H1 (cell line): ENCODE results near the gene NNMT. TPM values are rescaled to one million over a fixed set of nuclear protein-coding genes. Genes with fewer than 3 reads are reported as not detected.
A peak's percentile ranks its signal among the peaks of the same experiment; 100 is the strongest.

Experiments used
- CTCF ChIA-PET: fragments of 300-600 bp; sonication (Branson Sonifier 250); formaldehyde crosslinking; loops from one replicate; lab custom pipeline; 2021; ENCODE audit not compliant: partially characterized antibody; lab: Charles Lee
- POLR2A ChIA-PET: fragments of 300-600 bp; sonication (Branson Sonifier 250); formaldehyde crosslinking; loops from one replicate; lab custom pipeline; 2021; ENCODE audit warnings: inconsistent platforms; ENCODE audit not compliant: partially characterized antibody; lab: Charles Lee
- DNase-seq, 2 experiments: peaks; one replicate each; pipeline versions ENCODE4 v3.0.0 to v3.0.0-alpha.2; 2010 to 2022; ENCODE audit warnings: low spot score in 2 of 2, low read depth in 1 of 2, mixed read lengths in 1 of 2
- FAIRE-seq: peaks from 2 replicates; lab custom pipeline; 2011; peaks lifted over from hg19 to GRCh38; lab: Jason Lieb, UNC
- H2AFZ ChIP-seq: 2 replicates; pipeline ENCODE4 v1.8.1; 2012; ENCODE audit warnings: low read length, inconsistent platforms
- H2AK5ac ChIP-seq: 2 replicates; pipeline ENCODE4 v1.6.1; 2013; ENCODE audit warnings: low read depth, low read length
- H2BK120ac ChIP-seq: replicated peaks from 2 replicates; pipeline ENCODE3; 2013; ENCODE audit warnings: low read depth, low read length, inconsistent platforms
- H2BK12ac ChIP-seq: 2 replicates; pipeline ENCODE4 v1.6.1; 2013; ENCODE audit warnings: low read depth, low read length
- H2BK15ac ChIP-seq: 2 replicates; pipeline ENCODE4 v1.6.1; 2013; ENCODE audit warnings: low read length
- H2BK20ac ChIP-seq: 2 replicates; pipeline ENCODE4 v1.6.1; 2013; ENCODE audit warnings: low read length
- H2BK5ac ChIP-seq: 2 replicates; pipeline ENCODE4 v1.6.1; 2013; ENCODE audit warnings: low read depth, low read length
- H3K14ac ChIP-seq: 2 replicates; pipeline ENCODE4 v1.6.1; 2013; ENCODE audit warnings: inconsistent platforms; ENCODE audit not compliant: insufficient read length
- H3K18ac ChIP-seq: 2 replicates; pipeline ENCODE4 v1.6.1; 2013; ENCODE audit warnings: low read length; ENCODE audit errors: extremely low read depth
- H3K23ac ChIP-seq: 2 replicates; pipeline ENCODE4 v1.6.1; 2013; ENCODE audit warnings: inconsistent platforms; ENCODE audit not compliant: insufficient read length
- H3K23me2 ChIP-seq: 2 replicates; pipeline ENCODE4 v1.6.1; 2013; ENCODE audit warnings: low read depth, low read length
- H3K27ac ChIP-seq: 2 replicates; pipeline ENCODE4 v1.6.1; 2011; ENCODE audit warnings: low read depth, low read length, inconsistent platforms
- H3K27me3 ChIP-seq, 4 experiments: replicated peaks in 1 of 4; 1 replicate in 1 of 4; 2 replicates in 3 of 4; pipeline versions ENCODE4 v1.6.1 to v1.8.1; 2011 to 2013; ENCODE audit warnings: low read length in 3 of 4, mild to moderate bottlenecking in 3 of 4, inconsistent platforms in 2 of 4, mixed read lengths in 2 of 4, moderate library complexity in 1 of 4; ENCODE audit not compliant: control insufficient read depth in 3 of 4, insufficient read depth in 3 of 4; ENCODE audit errors: extremely low read depth in 1 of 4
- H3K36me3 ChIP-seq, 4 experiments: 2 replicates each; pipeline versions ENCODE4 v1.6.1 to v1.8.1; 2011 to 2013; ENCODE audit warnings: mild to moderate bottlenecking in 4 of 4, low read length in 3 of 4, moderate library complexity in 2 of 4, control low read depth in 1 of 4, inconsistent platforms in 1 of 4; ENCODE audit not compliant: insufficient read depth in 4 of 4, control insufficient read depth in 2 of 4
- H3K4ac ChIP-seq: replicated peaks from 2 replicates; pipeline ENCODE3; 2013; ENCODE audit warnings: low read length, low read depth, mixed read lengths, inconsistent platforms; ENCODE audit not compliant: insufficient read length
- H3K4me1 ChIP-seq, 4 experiments: replicated peaks in 1 of 4; 1 replicate in 1 of 4; 2 replicates in 3 of 4; pipeline versions ENCODE4 v1.6.1 to v1.8.1; 2011 to 2013; ENCODE audit warnings: low read length in 3 of 4, inconsistent platforms in 2 of 4, mixed read lengths in 1 of 4; ENCODE audit not compliant: insufficient read depth in 4 of 4, control insufficient read depth in 3 of 4
- H3K4me2 ChIP-seq, 2 experiments: 2 replicates each; pipeline versions ENCODE4 v1.6.1 to v1.8.1; 2011 to 2013; ENCODE audit warnings: low read depth in 2 of 2, low read length in 2 of 2, control low read depth in 1 of 2, inconsistent platforms in 1 of 2, mild to moderate bottlenecking in 1 of 2; ENCODE audit not compliant: insufficient read depth in 1 of 2
- H3K4me3 ChIP-seq, 4 experiments: fragments of 200-600, 300-600 bp in 1 of 4; sonication (generic), shearing (Covaris generic), sonication (Bioruptor Twin) in 1 of 4; 2 replicates each; pipeline versions ENCODE4 v1.5.1 to v1.8.1; 2011 to 2016; ENCODE audit warnings: low read length in 4 of 4, low read depth in 3 of 4, control low read depth in 2 of 4, inconsistent platforms in 2 of 4, mild to moderate bottlenecking in 2 of 4, mixed read lengths in 1 of 4, moderate library complexity in 1 of 4; ENCODE audit not compliant: insufficient read depth in 2 of 4; ENCODE audit errors: extremely low read depth in 1 of 4
- H3K56ac ChIP-seq: replicated peaks from 2 replicates; pipeline ENCODE3; 2013; ENCODE audit warnings: low read depth, mild to moderate bottlenecking, mixed read lengths, low read length, inconsistent platforms; ENCODE audit not compliant: insufficient read length
- H3K79me1 ChIP-seq: 2 replicates; pipeline ENCODE4 v1.6.1; 2013; ENCODE audit warnings: low read depth, low read length, control low read depth
- H3K79me2 ChIP-seq, 2 experiments: 2 replicates each; pipeline versions ENCODE4 v1.6.1 to v1.8.1; 2012 to 2013; ENCODE audit warnings: low read length in 2 of 2, mild to moderate bottlenecking in 2 of 2, inconsistent platforms in 1 of 2; ENCODE audit not compliant: insufficient read depth in 2 of 2, control insufficient read depth in 1 of 2
- H3K9ac ChIP-seq, 4 experiments: replicated peaks in 1 of 4; 1 replicate in 1 of 4; 2 replicates in 3 of 4; pipeline versions ENCODE4 v1.6.1 to v1.8.1; 2011 to 2013; ENCODE audit warnings: low read depth in 3 of 4, low read length in 3 of 4, control low read depth in 2 of 4, mild to moderate bottlenecking in 2 of 4, moderate library complexity in 2 of 4, inconsistent platforms in 1 of 4; ENCODE audit errors: extremely low read depth in 1 of 4
- H3K9me3 ChIP-seq, 2 experiments: 2 replicates each; pipeline versions ENCODE4 v1.6.1 to v1.8.1; 2012 to 2013; ENCODE audit warnings: mild to moderate bottlenecking in 2 of 2, moderate library complexity in 2 of 2, control low read depth in 1 of 2, inconsistent platforms in 1 of 2, low read depth in 1 of 2, low read length in 1 of 2, mixed read lengths in 1 of 2; ENCODE audit not compliant: insufficient read depth in 2 of 2
- H4K20me1 ChIP-seq, 2 experiments: replicated peaks in 1 of 2; 2 replicates each; pipeline versions ENCODE3 to v1.8.1; 2011 to 2013; ENCODE audit warnings: inconsistent platforms in 2 of 2, low read length in 2 of 2, mild to moderate bottlenecking in 1 of 2; ENCODE audit not compliant: insufficient read depth in 2 of 2, control insufficient read depth in 1 of 2
- H4K5ac ChIP-seq: 2 replicates; pipeline ENCODE4 v1.6.1; 2013; ENCODE audit warnings: low read length, low read depth, mixed read lengths, inconsistent platforms; ENCODE audit not compliant: insufficient read length
- H4K8ac ChIP-seq: 2 replicates; pipeline ENCODE4 v1.8.0; 2013; ENCODE audit warnings: mild to moderate bottlenecking, moderate library complexity, low read length, inconsistent platforms; ENCODE audit not compliant: insufficient read depth; ENCODE audit errors: extremely low read depth
- H4K91ac ChIP-seq: replicated peaks from 2 replicates; pipeline ENCODE3; 2013; ENCODE audit warnings: low read length, mixed read lengths, inconsistent platforms; ENCODE audit not compliant: insufficient read length
- BACH1 ChIP-seq: IDR thresholded peaks from 2 replicates; pipeline ENCODE4 v1.6.1; 2012; ENCODE audit warnings: low read length, improper control_type of control experiment
- BRCA1 ChIP-seq: IDR thresholded peaks from 2 replicates; pipeline ENCODE4 v1.6.1; 2012; ENCODE audit warnings: low read depth, low read length, improper control_type of control experiment
- EGR1 ChIP-seq: IDR thresholded peaks from 2 replicates; pipeline ENCODE4 v1.6.1; 2011; ENCODE audit warnings: low read depth, low read length, borderline replicate concordance
- EZH2 ChIP-seq: fragments of 200-600 bp; sonication (generic); IDR thresholded peaks from 2 replicates; pipeline ENCODE4 v1.7.1; 2012; ENCODE audit warnings: low read depth, mild to moderate bottlenecking, moderate library complexity, low read length, inconsistent platforms; ENCODE audit not compliant: severe bottlenecking
- KDM4A ChIP-seq: IDR thresholded peaks from one replicate; pipeline ENCODE4 v1.7.1; 2012; ENCODE audit warnings: low read depth, mild to moderate bottlenecking, moderate library complexity, low read length, inconsistent platforms; ENCODE audit not compliant: severe bottlenecking
- KDM5A ChIP-seq: fragments of 200-600 bp; IDR thresholded peaks from 2 replicates; pipeline ENCODE4 v1.7.1; 2012; ENCODE audit warnings: mild to moderate bottlenecking, low read length, inconsistent platforms, mixed read lengths
- NRF1 ChIP-seq: IDR thresholded peaks from 2 replicates; pipeline ENCODE4 v1.6.1; 2011; ENCODE audit warnings: mild to moderate bottlenecking, low read depth, low read length, improper control_type of control experiment
- POLR2A ChIP-seq, 2 experiments: IDR thresholded peaks; 1 replicate in 1 of 2; 2 replicates in 1 of 2; pipeline ENCODE4 v1.6.1; 2011; ENCODE audit warnings: low read depth in 2 of 2, low read length in 2 of 2, mild to moderate bottlenecking in 2 of 2; ENCODE audit errors: control extremely low read depth in 1 of 2
- RNF2 ChIP-seq: fragments of 200-900, 300-1000 bp; sonication (generic); IDR thresholded peaks from 2 replicates; pipeline ENCODE4 v1.7.1; 2016; ENCODE audit warnings: borderline replicate concordance, low read depth, mild to moderate bottlenecking, antibody characterized with exemption, low read length; ENCODE audit not compliant: poor library complexity, severe bottlenecking; ENCODE audit errors: missing control alignments
- SIN3A ChIP-seq, 2 experiments: IDR thresholded peaks in 1 of 2; conservative IDR thresholded peaks in 1 of 2; 2 replicates each; pipeline ENCODE4 v1.6.1; 2011 to 2012; ENCODE audit warnings: low read length in 2 of 2, improper control_type of control experiment in 1 of 2, low read depth in 1 of 2, mild to moderate bottlenecking in 1 of 2
- SIX5 ChIP-seq: IDR thresholded peaks from 2 replicates; pipeline ENCODE4 v1.6.1; 2011; ENCODE audit warnings: mild to moderate bottlenecking, low read depth, low read length
- SUZ12 ChIP-seq: fragments of 200-600 bp; sonication (generic); IDR thresholded peaks from 2 replicates; pipeline ENCODE4 v1.6.1; 2012; ENCODE audit warnings: mild to moderate bottlenecking, inconsistent platforms, low read length, moderate library complexity, mixed read lengths
- TEAD4 ChIP-seq: IDR thresholded peaks from 2 replicates; pipeline ENCODE4 v1.6.1; 2012; ENCODE audit warnings: low read depth, low read length, inconsistent platforms, mixed read lengths
- WGBS, 2 experiments: shearing (Covaris generic) in 1 of 2; methylation state at CpG; one replicate each; pipeline versions ENCODE4 v1.1.6 to v1.1.7; 2013 to 2015; ENCODE audit warnings: low lambda C conversion rate in 2 of 2, mixed read lengths in 2 of 2, inconsistent platforms in 1 of 2, low coverage in 1 of 2, missing lambda C conversion rate in 1 of 2; ENCODE audit not compliant: insufficient replicate concordance in 2 of 2, insufficient coverage in 1 of 2, insufficient read length in 1 of 2; ENCODE audit errors: extremely low coverage in 1 of 2, missing lambda C conversion rate in 1 of 2; 5-methylcytosine and 5-hydroxymethylcytosine counted together
- polyA plus RNA-seq, 7 experiments: library from polyadenylated mRNA; depleted of rRNA in 3 of 7; stranded (reverse) in 5 of 7; unstranded in 2 of 7; fragments of >200 nt in 5 of 7; fragments of 200-250 nt in 2 of 7; gene quantifications; 1 replicate in 5 of 7; 2 replicates in 1 of 7; 4 replicates in 1 of 7; pipeline versions ENCODE4 v1.2.1 to v1.2.3, GENCODE V29; 2011 to 2013; ENCODE audit warnings: missing spikeins in 2 of 7, mixed read lengths in 2 of 7
- total RNA-seq: library from RNA; stranded (reverse); fragmentation: NEBNext Ultra II Directional; extraction: Animal tissue kit (Norgen Biotek cat#: 25700); gene quantifications from 2 replicates; pipeline ENCODE4 v1.2.1, GENCODE V29; 2021
- TF ChIP-seq, protein P1 (sequence below): IDR thresholded peaks from 2 replicates; pipeline ENCODE4 v1.6.1; 2011; ENCODE audit warnings: low read depth, mild to moderate bottlenecking, low read length; ENCODE audit not compliant: insufficient read depth

NNMT gene
- total and polyA plus RNA-seq, 2 of the 8 experiments (the other 6 are each of a cell fraction or from before 2014, with no cell fraction given) = not detected

DNA sequence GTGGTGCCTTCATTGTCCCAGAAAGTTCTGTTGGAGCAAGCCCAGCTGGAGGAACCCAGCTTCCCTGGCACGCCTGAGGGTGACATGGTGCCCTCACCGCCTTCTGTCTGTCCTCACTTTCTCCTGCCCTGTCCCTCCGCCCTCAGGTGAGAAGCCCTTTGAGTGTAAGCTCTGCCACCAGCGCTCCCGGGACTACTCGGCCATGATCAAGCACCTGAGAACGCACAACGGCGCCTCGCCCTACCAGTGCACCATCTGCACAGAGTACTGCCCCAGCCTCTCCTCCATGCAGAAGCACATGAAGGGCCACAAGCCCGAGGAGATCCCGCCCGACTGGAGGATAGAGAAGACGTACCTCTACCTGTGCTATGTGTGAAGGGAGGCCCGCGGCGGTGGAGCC is 46.0 kb upstream of the NNMT start:
- Histone ChIP-seq H3K27me3 (no peaks in the 10 kb centered on the region), H2AK5ac (no peak overlapping the region), H2BK12ac (no peak overlapping the region), H4K20me1 (no peaks in the 10 kb centered on the region), H2AFZ (no peak overlapping the region), H4K5ac (no peak overlapping the region), H3K9ac (no peak overlapping the region), H3K27ac (no peak overlapping the region), H2BK15ac (no peak overlapping the region), H3K4ac (no peak overlapping the region), H3K4me3 (no peak overlapping the region), H3K23ac (no peak overlapping the region), H4K8ac (peak overlapping the region; percentile 89), H3K4me2 (no peak overlapping the region), H3K23me2 (no peaks in the 10 kb centered on the region), H2BK120ac (no peak overlapping the region), H2BK5ac (no peak overlapping the region), H4K91ac (no peak overlapping the region), H3K4me1 (peaks cover 0 to 5% (median 0%) of the 10 kb centered on the region in 4 experiments; a peak in 2 of 7 replicates), H2BK20ac (no peak overlapping the region), H3K79me1 (no peaks in the 10 kb centered on the region), H3K9me3 (no peaks in the 10 kb centered on the region), H3K14ac (no peak overlapping the region), H3K18ac (no peak overlapping the region), H3K79me2 (no peaks in the 10 kb centered on the region), H3K36me3 (no peaks in the 10 kb centered on the region), H3K56ac (no peak overlapping the region)
- ChIA-PET CTCF (interaction anchor here (0.7 to 20.1 kb wide), 11 partner anchors 9 to 257 kb away, joined by 3 to 256 read pairs (median 4); no protein-coding TSS in a partner anchor), POLR2A (no interaction called here)
- DNase-seq (no peak), FAIRE-seq (no peak)
- 88% methylated on average over 17 of the region's 17 CpGs; no CpG with 5 or more reads in 1 of the 2 experiments for WGBS, 2 experiments
- no peak for TF ChIP-seq SIX5
- TF ChIP-seq BACH1 = no peak
- TF ChIP-seq SUZ12 = no peak
- TF ChIP-seq SIN3A (conservative IDR thresholded peaks at IDR 0.05 in 1 of 2, IDR thresholded peaks at IDR 0.05 in 1 of 2; ENCODE audit: low read depth in 1 of 2, low read length in 2 of 2) = no peak
- no peak for TF ChIP-seq NRF1
- no peak for TF ChIP-seq POLR2A (IDR thresholded peaks at IDR 0.05; ENCODE audit: control extremely low read depth in 1 of 2, low read depth in 2 of 2, low read length in 2 of 2)
- TF ChIP-seq EGR1 = no peak
- no peak for TF ChIP-seq KDM4A
- TF ChIP-seq TEAD4 = no peak
- no peak for TF ChIP-seq RNF2
- no peak for TF ChIP-seq EZH2
- TF ChIP-seq, protein P1, sequence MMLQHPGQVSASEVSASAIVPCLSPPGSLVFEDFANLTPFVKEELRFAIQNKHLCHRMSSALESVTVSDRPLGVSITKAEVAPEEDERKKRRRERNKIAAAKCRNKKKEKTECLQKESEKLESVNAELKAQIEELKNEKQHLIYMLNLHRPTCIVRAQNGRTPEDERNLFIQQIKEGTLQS = no peak
- no peak for TF ChIP-seq BRCA1
- TF ChIP-seq KDM5A = no peak
